HG03354 (cell line): ENCODE data around the gene INHBE.
A peak's percentile ranks its signal among the peaks of the same experiment; 100 is the strongest.
"Not testable (repeated sequence)": the region's sequence is repeated elsewhere in the genome, so short reads cannot be mapped to it uniquely, and the experiment has no call there.

Experiments used
- ATAC-seq: cut with Tn5 transposase; IDR thresholded peaks from one replicate; pipeline ENCODE4 v1.9.1; 2021; ENCODE audit warnings: mild to moderate bottlenecking; ENCODE audit not compliant: unreplicated experiment, poor library complexity, severe bottlenecking

The INHBE gene

GRCh38 chr12:57490126-57490525 is 35.0 kb downstream of the INHBE start:
- no peak for ATAC-seq

- peak; percentile 27 for ATAC-seq
These were observed 36.5 kb downstream of the INHBE start for GRCh38 chr12:57491393-57492280.

- not testable (repeated sequence) for ATAC-seq
These were observed 40.1 kb downstream of the INHBE start for GRCh38 chr12:57495051-57495701.

DNA sequence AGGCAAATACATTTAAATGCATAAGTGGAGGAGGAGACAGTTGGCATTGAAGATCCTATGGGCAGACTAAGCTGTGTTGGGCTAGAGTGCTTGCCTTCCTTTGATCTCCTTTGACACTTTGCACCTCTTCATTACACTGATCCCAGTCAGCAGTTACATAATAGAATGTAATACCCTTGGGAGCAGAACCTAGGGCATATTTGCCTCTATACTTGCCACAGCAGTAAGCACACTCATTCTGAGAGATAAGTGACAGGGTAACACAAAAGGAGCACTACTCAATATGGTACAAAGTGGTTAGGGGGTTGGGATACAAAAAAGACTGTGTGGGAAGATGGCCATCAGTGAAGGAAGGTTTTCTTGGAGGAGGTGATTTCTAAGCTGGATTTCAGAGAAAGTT is 41.7 kb downstream of the INHBE start:
- no peak for ATAC-seq

DNA sequence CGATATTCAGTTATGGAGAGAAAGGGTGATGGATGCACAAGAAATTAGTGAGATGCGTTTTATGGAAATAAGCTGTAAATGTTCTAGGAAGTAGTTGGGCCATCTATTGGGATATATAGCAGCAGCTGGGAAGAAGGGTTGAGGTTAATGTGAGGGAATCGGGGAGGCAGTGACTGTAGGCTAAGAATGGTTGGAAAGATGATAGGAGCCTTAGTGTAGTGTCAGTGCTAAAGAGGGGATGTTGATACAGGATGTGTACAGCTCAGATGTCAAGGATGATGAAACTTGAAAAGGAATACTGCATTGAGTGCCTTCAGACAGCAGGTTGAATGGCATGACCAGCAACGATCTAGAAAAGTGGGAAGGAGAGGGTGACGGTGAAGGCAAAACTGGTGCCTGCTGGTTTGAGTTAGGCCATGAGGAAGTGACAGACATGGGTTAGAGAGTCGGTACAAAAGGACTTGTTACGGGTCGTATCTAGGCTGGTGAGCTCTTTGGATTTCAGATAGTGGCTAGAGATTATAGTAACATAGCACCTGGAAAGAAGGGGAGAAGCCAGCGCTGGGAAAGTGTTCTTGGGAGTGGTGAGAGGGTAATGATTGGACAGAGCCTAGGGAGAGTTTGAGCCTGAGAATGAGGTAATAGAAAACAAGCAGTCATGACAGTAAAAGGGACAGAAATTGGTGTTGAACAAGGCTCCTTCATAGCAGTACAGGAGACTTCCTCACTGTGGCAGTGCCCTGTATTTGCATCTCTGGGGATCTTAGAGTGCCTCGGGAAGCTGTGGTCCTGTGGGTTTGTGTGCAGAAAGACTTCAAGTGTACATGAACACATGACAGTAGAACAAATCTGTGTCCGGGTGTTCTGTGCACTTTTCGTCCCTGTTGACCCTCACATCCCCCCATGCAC is 42.4 kb downstream of the INHBE start:
- no peak for ATAC-seq

DNA sequence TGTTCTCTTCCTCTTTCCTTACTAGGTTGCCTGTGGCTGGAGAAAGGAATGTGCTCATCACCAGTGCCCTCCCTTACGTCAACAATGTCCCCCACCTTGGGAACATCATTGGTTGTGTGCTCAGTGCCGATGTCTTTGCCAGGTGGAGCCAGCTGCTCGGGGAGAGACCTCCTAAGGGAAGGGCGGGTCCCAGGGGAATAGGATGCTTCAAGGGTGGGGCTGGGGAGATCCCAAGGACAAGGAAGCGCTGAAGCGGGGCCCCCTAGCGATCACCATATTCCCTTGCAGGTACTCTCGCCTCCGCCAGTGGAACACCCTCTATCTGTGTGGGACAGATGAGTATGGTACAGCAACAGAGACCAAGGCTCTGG is 43.0 kb downstream of the INHBE start:
- no peak for ATAC-seq

GRCh38 chr12:57498571-57498970 is 43.5 kb downstream of the INHBE start:
- no peak for ATAC-seq

DNA sequence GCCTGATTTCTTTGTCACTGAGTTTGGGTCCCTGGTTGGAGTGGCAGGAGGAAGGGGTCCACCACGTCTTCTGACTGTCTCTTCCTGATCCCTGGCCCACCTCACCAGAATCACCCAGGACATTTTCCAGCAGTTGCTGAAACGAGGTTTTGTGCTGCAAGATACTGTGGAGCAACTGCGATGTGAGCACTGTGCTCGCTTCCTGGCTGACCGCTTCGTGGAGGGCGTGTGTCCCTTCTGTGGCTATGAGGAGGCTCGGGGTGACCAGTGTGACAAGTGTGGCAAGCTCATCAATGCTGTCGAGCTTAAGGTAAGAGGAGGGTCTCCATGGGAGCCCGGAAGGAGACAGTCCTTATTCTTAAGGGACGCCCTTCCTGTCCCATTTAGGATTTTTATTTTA is 45.1 kb downstream of the INHBE start:
- no peak for ATAC-seq

GRCh38 chr12:57502311-57502969 is 47.3 kb downstream of the INHBE start:
- ATAC-seq: not testable (repeated sequence)

DNA sequence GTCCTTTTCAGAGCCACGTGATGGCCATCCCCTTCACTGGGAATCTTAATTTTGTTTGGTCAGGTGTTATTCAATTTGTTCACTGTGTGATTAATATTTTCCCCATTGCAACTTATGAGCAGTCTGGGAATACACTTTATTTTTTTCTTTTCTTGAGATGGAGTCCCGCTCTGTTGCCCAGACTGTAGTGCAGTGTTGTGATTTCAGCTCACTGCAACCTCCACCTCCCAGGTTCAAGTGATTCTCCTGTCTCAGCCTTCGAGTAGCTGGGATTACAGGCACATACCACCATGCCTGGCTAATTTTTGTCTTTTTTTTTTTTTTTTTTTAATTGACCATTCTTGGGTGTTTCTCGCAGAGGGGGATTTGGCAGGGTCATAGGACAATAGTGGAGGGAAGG is 51.4 kb downstream of the INHBE start:
- not testable (repeated sequence) for ATAC-seq
